HEK293 (cell line): Measurements from ENCODE around the gene PPP6R3.

Experiments
- CTCF ChIA-PET: fragments of 350-600 bp; formaldehyde crosslinking; extraction: SDS; loops from one replicate; lab custom pipeline; 2021; ENCODE audit warnings: antibody characterized with exemption; lab: Yijun Ruan, JAX
- POLR2A ChIA-PET: fragments of 300-600 bp; formaldehyde crosslinking; extraction: SDS; loops from one replicate; lab custom pipeline; 2020; ENCODE audit warnings: antibody characterized with exemption, inconsistent platforms; lab: Yijun Ruan, JAX
- H3K27ac ChIP-seq: fragments of 200-500 bp; sonication (Bioruptor generic); 2 replicates; pipeline ENCODE4 v1.5.1; 2014; ENCODE audit warnings: low read depth, low read length, control low read depth, inconsistent platforms; ENCODE audit errors: extremely low read depth
- H3K36me3 ChIP-seq, 2 experiments: fragments of 200-500 bp in 1 of 2; sonication (Bioruptor generic) in 1 of 2; 1 replicate in 1 of 2; 2 replicates in 1 of 2; pipeline ENCODE4 v1.5.1; 2014 to 2017; ENCODE audit warnings: inconsistent platforms in 2 of 2, low read length in 2 of 2; ENCODE audit not compliant: control insufficient read depth in 2 of 2, insufficient read depth in 1 of 2
- H3K4me1 ChIP-seq: fragments of 200-500 bp; sonication (Bioruptor generic); 2 replicates; pipeline ENCODE4 v1.5.1; 2014; ENCODE audit warnings: mild to moderate bottlenecking, low read length, inconsistent platforms; ENCODE audit not compliant: control insufficient read depth, insufficient read depth
- H3K4me3 ChIP-seq: 2 replicates; pipeline ENCODE4 v1.5.1; 2011; ENCODE audit warnings: low read depth, mild to moderate bottlenecking, control low read depth, low read length, moderate library complexity
- H3K9me3 ChIP-seq: fragments of 200-500 bp; sonication (Bioruptor generic); 2 replicates; pipeline ENCODE4 v1.5.1; 2014; ENCODE audit warnings: low read depth, low read length, inconsistent platforms; ENCODE audit not compliant: control insufficient read depth, insufficient read depth
- MZF1 ChIP-seq: fragments of 450-650 bp; formaldehyde crosslinking; IDR thresholded peaks from 2 replicates; pipeline ENCODE4 v1.5.1; 2017; ENCODE audit warnings: missing biosample characterization, missing genetic modification characterization, borderline replicate concordance
- OSR2 ChIP-seq: fragments of 450-650 bp; formaldehyde crosslinking; IDR thresholded peaks from 2 replicates; pipeline ENCODE4 v1.5.1; 2016; ENCODE audit warnings: missing biosample characterization, missing genetic modification characterization
- SETDB1 ChIP-seq: IDR thresholded peaks from one replicate; pipeline ENCODE4 v1.6.1; 2017; ENCODE audit warnings: mild to moderate bottlenecking, low read length, moderate library complexity, mixed read lengths; ENCODE audit not compliant: insufficient read length
- ZBTB21 ChIP-seq: fragments of 450-650 bp; formaldehyde crosslinking; IDR thresholded peaks from 2 replicates; pipeline ENCODE4 v1.5.1; 2017; ENCODE audit warnings: missing biosample characterization, missing genetic modification characterization
- ZFHX2 ChIP-seq: fragments of 450-650 bp; formaldehyde crosslinking; conservative IDR thresholded peaks from 2 replicates; pipeline ENCODE4 v1.5.1; 2016; ENCODE audit warnings: missing biosample characterization, missing genetic modification characterization
- ZIC2 ChIP-seq: fragments of 450-650 bp; formaldehyde crosslinking; IDR thresholded peaks from 2 replicates; pipeline ENCODE4 v1.5.1; 2016; ENCODE audit warnings: missing biosample characterization, missing genetic modification characterization
- ZNF366 ChIP-seq: fragments of 450-650 bp; formaldehyde crosslinking; conservative IDR thresholded peaks from 2 replicates; pipeline ENCODE4 v1.5.1; 2016; ENCODE audit warnings: missing biosample characterization, missing genetic modification characterization
- ZNF416 ChIP-seq: fragments of 450-650 bp; formaldehyde crosslinking; IDR thresholded peaks from 2 replicates; pipeline ENCODE4 v1.5.1; 2016; ENCODE audit warnings: missing biosample characterization, missing genetic modification characterization
- ZNF501 ChIP-seq: fragments of 450-650 bp; formaldehyde crosslinking; IDR thresholded peaks from 2 replicates; pipeline ENCODE4 v1.5.1; 2016; ENCODE audit warnings: missing biosample characterization, missing genetic modification characterization
- ZNF555 ChIP-seq: fragments of 450-650 bp; formaldehyde crosslinking; conservative IDR thresholded peaks from 2 replicates; pipeline ENCODE4 v1.5.1; 2017; ENCODE audit warnings: missing biosample characterization, mild to moderate bottlenecking, missing genetic modification characterization, inconsistent platforms
- ZNF747 ChIP-seq: fragments of 450-650 bp; formaldehyde crosslinking; IDR thresholded peaks from 2 replicates; pipeline ENCODE4 v1.5.1; 2016; ENCODE audit warnings: missing biosample characterization, missing genetic modification characterization
- TF ChIP-seq, protein P1 (sequence below): fragments of 450-650 bp; formaldehyde crosslinking; IDR thresholded peaks from 2 replicates; pipeline ENCODE4 v1.5.1; 2016; ENCODE audit warnings: missing biosample characterization, missing genetic modification characterization
- TF ChIP-seq, protein P2 (sequence below): fragments of 450-650 bp; formaldehyde crosslinking; IDR thresholded peaks from 2 replicates; pipeline ENCODE4 v1.5.1; 2016; ENCODE audit warnings: missing biosample characterization, missing genetic modification characterization
- TF ChIP-seq, protein P3 (sequence below): fragments of 450-650 bp; formaldehyde crosslinking; IDR thresholded peaks from 2 replicates; pipeline ENCODE4 v1.5.1; 2016; ENCODE audit warnings: missing biosample characterization, missing genetic modification characterization

The PPP6R3 gene

DNA sequence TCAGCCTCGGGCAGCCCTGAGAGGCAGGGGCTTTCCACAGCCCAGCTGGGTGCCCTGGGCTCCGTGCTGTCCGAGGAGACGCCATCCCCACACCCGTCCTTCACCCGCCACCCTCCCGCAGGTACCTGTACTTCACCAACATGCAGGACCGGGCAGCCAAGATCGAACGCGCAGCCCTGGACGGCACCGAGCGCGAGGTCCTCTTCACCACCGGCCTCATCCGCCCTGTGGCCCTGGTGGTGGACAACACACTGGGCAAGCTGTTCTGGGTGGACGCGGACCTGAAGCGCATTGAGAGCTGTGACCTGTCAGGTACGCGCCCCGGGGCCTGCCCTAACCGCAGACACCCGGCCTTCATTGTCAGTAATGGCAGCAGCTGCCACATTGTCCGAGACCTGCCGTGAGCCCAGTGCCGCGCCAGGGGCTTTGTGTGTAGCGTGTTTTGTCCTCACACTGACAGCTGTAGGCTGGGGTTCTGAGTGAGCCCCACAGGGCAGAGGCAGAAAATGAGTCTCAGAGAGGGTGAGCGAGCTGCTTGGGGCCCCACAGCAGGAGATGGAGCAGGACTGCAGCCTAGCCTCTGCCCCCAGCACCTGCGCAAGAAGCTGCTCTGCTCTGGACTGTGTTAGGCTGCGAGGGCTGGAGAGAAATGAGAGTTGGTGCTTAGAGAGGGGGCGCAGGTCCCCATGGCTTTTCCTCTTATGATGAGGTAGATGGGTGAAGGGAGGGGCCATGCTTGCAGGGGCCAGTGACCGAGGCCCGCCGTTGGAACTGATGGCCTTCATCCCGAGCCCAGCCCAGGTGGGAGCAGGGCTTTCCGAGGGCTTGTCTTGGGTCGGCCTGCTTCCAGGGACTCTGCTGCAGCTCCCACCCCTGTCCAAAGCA lies 35.3 kb upstream of the PPP6R3 start:
- no peak overlapping the region for H3K27ac ChIP-seq
- no peaks in the 10 kb centered on the region for H3K4me1 ChIP-seq
- peaks cover 0 to 59% of the 10 kb centered on the region in 2 experiments; a peak in 2 of 3 replicates for H3K36me3 ChIP-seq
- ChIA-PET CTCF (no interaction called here), POLR2A (no interaction called here)
- no peak for TF ChIP-seq ZBTB21 (tag by site-specific recombination)
- no peak for TF ChIP-seq ZNF416 (tag by site-specific recombination)
- no peak for TF ChIP-seq OSR2 (tag by site-specific recombination)
- TF ChIP-seq ZIC2 (tag by site-specific recombination): no peak
- TF ChIP-seq, protein P1, sequence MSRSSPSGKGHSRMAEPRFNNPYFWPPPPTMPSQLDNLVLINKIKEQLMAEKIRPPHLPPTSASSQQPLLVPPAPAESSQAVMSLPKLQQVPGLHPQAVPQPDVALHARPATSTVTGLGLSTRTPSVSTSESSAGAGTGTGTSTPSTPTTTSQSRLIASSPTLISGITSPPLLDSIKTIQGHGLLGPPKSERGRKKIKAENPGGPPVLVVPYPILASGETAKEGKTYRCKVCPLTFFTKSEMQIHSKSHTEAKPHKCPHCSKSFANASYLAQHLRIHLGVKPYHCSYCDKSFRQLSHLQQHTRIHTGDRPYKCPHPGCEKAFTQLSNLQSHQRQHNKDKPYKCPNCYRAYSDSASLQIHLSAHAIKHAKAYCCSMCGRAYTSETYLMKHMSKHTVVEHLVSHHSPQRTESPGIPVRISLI (tag by site-specific recombination): no peak
- H3K9me3 ChIP-seq: no peaks in the 10 kb centered on the region
- no peak overlapping the region for H3K4me3 ChIP-seq

DNA sequence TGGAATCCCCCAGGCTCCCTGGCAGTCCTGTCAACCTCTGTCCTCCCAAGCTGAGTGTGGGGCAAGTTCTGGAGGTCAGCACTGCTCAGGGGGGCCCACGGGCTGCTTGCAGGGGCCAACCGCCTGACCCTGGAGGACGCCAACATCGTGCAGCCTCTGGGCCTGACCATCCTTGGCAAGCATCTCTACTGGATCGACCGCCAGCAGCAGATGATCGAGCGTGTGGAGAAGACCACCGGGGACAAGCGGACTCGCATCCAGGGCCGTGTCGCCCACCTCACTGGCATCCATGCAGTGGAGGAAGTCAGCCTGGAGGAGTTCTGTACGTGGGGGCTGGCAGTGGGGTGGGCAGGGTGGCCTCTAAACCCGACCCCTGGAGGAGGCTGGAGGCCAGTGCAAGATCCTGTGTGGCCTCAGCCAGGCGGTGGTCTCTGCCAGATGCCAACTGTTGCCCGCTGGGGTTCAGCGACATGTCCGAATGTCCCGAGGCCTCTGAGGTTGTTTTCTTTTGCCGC lies 34.6 kb upstream of the PPP6R3 start:
- POLR2A ChIA-PET: no interaction called here
- Histone ChIP-seq H3K4me3 (no peak overlapping the region), H3K9me3 (no peaks in the 10 kb centered on the region), H3K4me1 (no peaks in the 10 kb centered on the region), H3K27ac (no peak overlapping the region), H3K36me3 (peaks cover 0 to 65% of the 10 kb centered on the region in 2 experiments; a peak in 2 of 3 replicates)
- CTCF ChIA-PET: no interaction called here
- TF ChIP-seq ZFHX2 (tag by site-specific recombination) (no peak), ZNF555 (no peak), ZNF366 (tag by site-specific recombination) (no peak), MZF1 (tag by site-specific recombination) (no peak), ZNF747 (tag by site-specific recombination) (no peak)
- TF ChIP-seq, protein P2, sequence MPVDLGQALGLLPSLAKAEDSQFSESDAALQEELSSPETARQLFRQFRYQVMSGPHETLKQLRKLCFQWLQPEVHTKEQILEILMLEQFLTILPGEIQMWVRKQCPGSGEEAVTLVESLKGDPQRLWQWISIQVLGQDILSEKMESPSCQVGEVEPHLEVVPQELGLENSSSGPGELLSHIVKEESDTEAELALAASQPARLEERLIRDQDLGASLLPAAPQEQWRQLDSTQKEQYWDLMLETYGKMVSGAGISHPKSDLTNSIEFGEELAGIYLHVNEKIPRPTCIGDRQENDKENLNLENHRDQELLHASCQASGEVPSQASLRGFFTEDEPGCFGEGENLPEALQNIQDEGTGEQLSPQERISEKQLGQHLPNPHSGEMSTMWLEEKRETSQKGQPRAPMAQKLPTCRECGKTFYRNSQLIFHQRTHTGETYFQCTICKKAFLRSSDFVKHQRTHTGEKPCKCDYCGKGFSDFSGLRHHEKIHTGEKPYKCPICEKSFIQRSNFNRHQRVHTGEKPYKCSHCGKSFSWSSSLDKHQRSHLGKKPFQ: no peak

DNA sequence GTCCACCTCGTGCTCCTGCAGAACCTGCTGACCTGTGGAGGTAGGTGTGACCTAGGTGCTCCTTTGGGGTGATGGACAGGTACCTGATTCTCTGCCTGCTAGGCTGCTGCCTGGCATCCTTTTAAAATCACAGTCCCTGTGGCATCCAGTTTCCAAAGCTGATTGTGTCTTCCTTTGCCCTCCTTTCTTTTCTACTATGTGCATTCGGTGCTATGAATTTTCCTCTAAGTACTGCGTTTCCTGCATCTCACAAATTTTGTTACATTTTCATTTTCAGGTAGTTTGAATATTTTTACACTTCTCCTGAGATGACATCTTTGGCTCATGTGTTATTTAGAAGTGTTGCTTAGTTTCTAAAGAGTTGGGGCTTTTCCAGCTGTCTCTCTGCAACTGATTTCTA lies 30.9 kb upstream of the PPP6R3 start:
- CTCF ChIA-PET: no interaction called here
- H3K36me3 ChIP-seq: peaks cover 0 to 77% of the 10 kb centered on the region in 2 experiments; a peak in 2 of 3 replicates

More for the DNA sequence above, 30.9 kb upstream of the PPP6R3 start:
- Histone ChIP-seq H3K9me3 (no peaks in the 10 kb centered on the region), H3K4me1 (no peaks in the 10 kb centered on the region), H3K4me3 (no peak overlapping the region), H3K27ac (no peak overlapping the region)
- POLR2A ChIA-PET: no interaction called here
- TF ChIP-seq SETDB1: peak; percentile 66
- TF ChIP-seq, protein P3, sequence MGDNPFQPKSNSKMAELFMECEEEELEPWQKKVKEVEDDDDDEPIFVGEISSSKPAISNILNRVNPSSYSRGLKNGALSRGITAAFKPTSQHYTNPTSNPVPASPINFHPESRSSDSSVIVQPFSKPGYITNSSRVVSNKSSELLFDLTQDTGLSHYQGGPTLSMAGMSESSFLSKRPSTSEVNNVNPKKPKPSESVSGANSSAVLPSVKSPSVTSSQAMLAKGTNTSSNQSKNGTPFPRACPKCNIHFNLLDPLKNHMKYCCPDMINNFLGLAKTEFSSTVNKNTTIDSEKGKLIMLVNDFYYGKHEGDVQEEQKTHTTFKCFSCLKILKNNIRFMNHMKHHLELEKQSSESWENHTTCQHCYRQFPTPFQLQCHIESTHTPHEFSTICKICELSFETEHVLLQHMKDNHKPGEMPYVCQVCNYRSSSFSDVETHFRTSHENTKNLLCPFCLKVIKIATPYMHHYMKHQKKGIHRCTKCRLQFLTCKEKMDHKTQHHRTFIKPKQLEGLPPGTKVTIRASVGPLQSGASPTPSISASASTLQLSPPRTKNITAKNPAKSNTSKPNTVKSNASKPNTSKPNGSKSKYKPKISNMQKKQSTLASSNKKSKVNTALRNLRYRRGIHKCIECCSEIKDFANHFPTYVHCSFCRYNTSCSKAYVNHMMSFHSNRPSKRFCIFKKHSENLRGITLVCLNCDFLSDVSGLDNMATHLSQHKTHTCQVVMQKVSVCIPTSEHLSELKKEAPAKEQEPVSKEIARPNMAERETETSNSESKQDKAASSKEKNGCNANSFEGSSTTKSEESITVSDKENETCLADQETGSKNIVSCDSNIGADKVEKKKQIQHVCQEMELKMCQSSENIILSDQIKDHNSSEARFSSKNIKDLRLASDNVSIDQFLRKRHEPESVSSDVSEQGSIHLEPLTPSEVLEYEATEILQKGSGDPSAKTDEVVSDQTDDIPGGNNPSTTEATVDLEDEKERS (tag by site-specific recombination): 0 out of 2 replicates have a peak, but pooled peaks have one; percentile 16
- TF ChIP-seq ZNF501 (tag by site-specific recombination): no peak
